DMS114 treated with DMSO at 0.1 percent for 48 hours (cell line): ENCODE results near the gene POC1A.

Experiments used
- DNase-seq: peaks from one replicate; lab custom pipeline; 2025; ENCODE audit not compliant: unreplicated experiment; lab: John Stamatoyannopoulos, UW

The POC1A gene

GRCh38 chr3:52108302-52109232, 45.7 kb downstream of the POC1A start:
- DNase-seq, result no peak

- DNase-seq, result no peak
These were observed 47.1 kb downstream of the POC1A start for GRCh38 chr3:52106951-52107611.

- DNase-seq, result no peak
These were observed 49.3 kb downstream of the POC1A start for GRCh38 chr3:52104684-52105640.

- DNase-seq, result no peak
These were observed 51.3 kb downstream of the POC1A start for GRCh38 chr3:52102934-52103333.

GRCh38 chr3:52099001-52099401, 55.2 kb downstream of the POC1A start:
- no peak for DNase-seq

GRCh38 chr3:52097851-52098507, 56.2 kb downstream of the POC1A start:
- no peak for DNase-seq

GRCh38 chr3:52095990-52096775, 58.0 kb downstream of the POC1A start:
- DNase-seq, result no peak

- DNase-seq, result no peak
These were observed 59.4 kb downstream of the POC1A start for GRCh38 chr3:52094571-52095485.

- DNase-seq, result no peak
These were observed 60.3 kb downstream of the POC1A start for GRCh38 chr3:52093756-52094545.

- no peak for DNase-seq
These were observed 61.3 kb downstream of the POC1A start for GRCh38 chr3:52092891-52093290.

- no peak for DNase-seq
These were observed 62.0 kb downstream of the POC1A start for GRCh38 chr3:52092271-52092660.

GRCh38 chr3:52091586-52092270, 62.5 kb downstream of the POC1A start:
- DNase-seq, result no peak

GRCh38 chr3:52090933-52091468, 63.2 kb downstream of the POC1A start:
- DNase-seq, result no peak

GRCh38 chr3:52090131-52090932, 63.9 kb downstream of the POC1A start:
- no peak for DNase-seq

GRCh38 chr3:52089691-52090090, 64.5 kb downstream of the POC1A start:
- no peak for DNase-seq
